ENCODE measurements around the gene GPR137B.

Gene GPR137B

DNA sequence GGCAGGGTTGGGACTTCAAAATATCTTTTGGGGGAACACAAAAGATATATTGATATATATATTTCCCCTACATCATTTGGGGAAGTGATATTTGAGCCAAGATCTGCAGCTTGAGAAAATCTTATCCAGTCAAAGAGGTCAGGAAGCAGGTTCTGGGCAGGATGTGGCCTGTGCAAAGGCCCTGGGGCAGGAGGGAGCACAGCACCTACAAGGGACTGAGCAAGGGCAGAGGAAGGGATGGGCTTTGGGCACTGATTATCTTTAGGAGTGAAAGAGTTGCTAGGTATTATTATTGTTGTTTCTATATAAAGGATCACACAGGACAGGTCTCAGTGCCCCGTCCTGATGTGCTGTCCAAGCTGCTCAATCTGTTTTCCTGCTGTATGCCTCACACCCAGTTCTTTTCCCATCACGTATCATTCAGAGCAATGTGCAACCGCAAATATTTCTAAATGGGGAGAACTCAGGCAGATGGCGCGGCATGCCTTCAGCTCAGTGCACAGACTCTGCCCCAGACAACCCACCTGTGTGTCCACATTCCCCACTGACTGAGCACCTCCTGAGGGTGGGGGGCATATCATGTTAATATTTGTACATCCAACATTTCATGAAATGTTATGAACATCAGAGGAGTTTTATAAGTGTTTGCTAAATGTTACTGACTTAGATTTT lies 28.1 kb upstream of the GPR137B start:
- H3K36me3 ChIP-seq (ENCODE audit: control insufficient read depth, insufficient read depth, low read length): no peaks in the 10 kb centered on the region
- no CpG with 5 or more reads among the region's 5 CpGs for WGBS (ENCODE audit: insufficient coverage, insufficient read length)
- H3K4me3 ChIP-seq (ENCODE audit: low read length): no peak overlapping the region
- no peaks in the 10 kb centered on the region for H3K9me3 ChIP-seq (ENCODE audit: control insufficient read depth, insufficient read depth, low read length)
- no peak for DNase-seq (ENCODE audit: low read depth, low spot score)
- H3K27me3 ChIP-seq (ENCODE audit: control insufficient read depth, insufficient read depth, low read length): no peaks in the 10 kb centered on the region
- no peaks in the 10 kb centered on the region for H3K4me1 ChIP-seq (ENCODE audit: control insufficient read depth, insufficient read depth, low read length)
- H3K27ac ChIP-seq (ENCODE audit: low read length): no peak overlapping the region

DNA sequence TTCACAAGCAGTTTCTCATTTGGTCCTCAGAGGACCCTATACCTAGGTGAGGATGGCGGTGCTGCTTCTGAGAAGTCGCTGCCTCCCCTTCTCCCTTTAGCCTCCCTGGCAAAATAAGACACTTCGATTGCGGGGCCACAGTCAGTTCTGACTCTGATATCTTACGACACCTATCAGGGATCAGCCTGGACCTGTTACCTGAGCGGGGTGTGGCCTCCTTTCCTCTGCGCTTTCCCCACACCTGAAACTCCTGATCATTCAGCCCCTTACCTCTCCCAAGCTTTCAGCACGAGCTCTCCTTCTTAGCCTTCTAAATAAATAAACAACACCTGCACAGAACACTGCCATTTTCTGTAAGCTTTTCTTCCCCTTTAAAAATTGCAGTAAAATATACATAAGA lies 24.6 kb upstream of the GPR137B start:
- Histone ChIP-seq H3K27ac (ENCODE audit: low read length) (no peak overlapping the region), H3K4me1 (ENCODE audit: control insufficient read depth, insufficient read depth, low read length) (no peaks in the 10 kb centered on the region), H3K36me3 (ENCODE audit: control insufficient read depth, insufficient read depth, low read length) (no peaks in the 10 kb centered on the region), H3K9me3 (ENCODE audit: control insufficient read depth, insufficient read depth, low read length) (no peaks in the 10 kb centered on the region), H3K27me3 (ENCODE audit: control insufficient read depth, insufficient read depth, low read length) (no peaks in the 10 kb centered on the region), H3K4me3 (ENCODE audit: low read length) (no peak overlapping the region)
- no peak for DNase-seq (ENCODE audit: low read depth, low spot score)
- WGBS (ENCODE audit: insufficient coverage, insufficient read length): no CpG with 5 or more reads among the region's 8 CpGs

DNA sequence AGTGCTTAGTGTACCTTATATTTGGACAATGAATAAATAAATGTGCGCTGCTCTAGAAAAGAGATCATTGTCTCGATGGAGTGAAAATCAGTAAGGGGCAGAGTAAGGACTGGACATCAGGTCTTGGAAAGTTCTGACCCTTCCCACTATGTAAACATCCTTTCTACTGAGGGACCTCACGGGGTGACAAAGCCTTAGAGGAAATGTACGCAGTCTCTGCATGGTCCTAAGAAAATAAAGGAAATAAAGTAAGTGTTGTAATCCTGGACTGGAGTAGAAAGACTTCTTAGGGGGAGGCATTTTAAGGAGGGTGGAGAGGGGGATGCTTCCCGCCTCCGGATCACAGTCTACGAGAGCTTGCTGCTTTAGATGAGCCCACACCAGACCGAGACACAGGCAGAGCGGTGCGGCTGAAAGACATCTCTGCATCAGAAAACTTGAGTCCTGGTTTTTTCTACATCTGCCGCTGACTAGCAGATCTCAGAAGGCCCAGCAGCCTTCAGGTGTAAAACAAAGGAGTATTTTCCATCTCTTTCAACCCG lies 22.3 kb upstream of the GPR137B start:
- no peak for DNase-seq (ENCODE audit: low read depth, low spot score)
- no CpG with 5 or more reads among the region's 12 CpGs for WGBS (ENCODE audit: insufficient coverage, insufficient read length)
- H3K36me3 ChIP-seq (ENCODE audit: control insufficient read depth, insufficient read depth, low read length): no peaks in the 10 kb centered on the region
- no peaks in the 10 kb centered on the region for H3K4me1 ChIP-seq (ENCODE audit: control insufficient read depth, insufficient read depth, low read length)
- no peaks in the 10 kb centered on the region for H3K9me3 ChIP-seq (ENCODE audit: control insufficient read depth, insufficient read depth, low read length)
- H3K4me3 ChIP-seq (ENCODE audit: low read length): no peak overlapping the region
- H3K27me3 ChIP-seq (ENCODE audit: control insufficient read depth, insufficient read depth, low read length): no peaks in the 10 kb centered on the region
- H3K27ac ChIP-seq (ENCODE audit: low read length): no peak overlapping the region

- no peak for DNase-seq (ENCODE audit: low read depth, low spot score)
- WGBS (ENCODE audit: insufficient coverage, insufficient read length): no CpG with 5 or more reads among the region's 10 CpGs
- H3K4me3 ChIP-seq (ENCODE audit: low read length): no peak overlapping the region
Measured at GRCh38 chr1:236120721-236121153, 21.6 kb upstream of the GPR137B start.

DNA sequence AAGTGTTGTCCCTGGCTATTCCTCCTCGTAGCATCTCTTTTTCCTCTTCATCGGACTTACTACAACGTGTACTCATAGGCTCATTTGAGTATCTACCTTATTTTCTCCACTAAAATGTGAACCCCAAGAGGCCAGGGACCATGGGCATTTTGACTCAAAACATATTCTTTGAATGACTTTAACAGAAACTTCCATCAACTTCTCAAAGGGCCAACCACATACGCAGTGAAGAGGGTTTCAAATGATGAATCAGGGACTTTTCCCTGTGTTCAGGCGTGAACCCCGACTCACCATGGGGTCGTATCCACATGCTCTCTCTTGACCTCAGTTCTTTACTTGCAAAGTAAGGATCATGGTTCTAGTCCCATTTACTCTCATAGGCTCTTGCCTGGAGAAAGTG lies 20.2 kb upstream of the GPR137B start:
- H3K36me3 ChIP-seq (ENCODE audit: control insufficient read depth, insufficient read depth, low read length): no peaks in the 10 kb centered on the region
- H3K4me3 ChIP-seq (ENCODE audit: low read length): no peak overlapping the region
- H3K9me3 ChIP-seq (ENCODE audit: control insufficient read depth, insufficient read depth, low read length): no peaks in the 10 kb centered on the region
- H3K27ac ChIP-seq (ENCODE audit: low read length): no peak overlapping the region
- H3K27me3 ChIP-seq (ENCODE audit: control insufficient read depth, insufficient read depth, low read length): no peaks in the 10 kb centered on the region
- no CpG with 5 or more reads among the region's 7 CpGs for WGBS (ENCODE audit: insufficient coverage, insufficient read length)
- no peak for DNase-seq (ENCODE audit: low read depth, low spot score)
- no peaks in the 10 kb centered on the region for H3K4me1 ChIP-seq (ENCODE audit: control insufficient read depth, insufficient read depth, low read length)

More at GRCh38 chr1:236120721-236121153, 21.6 kb upstream of the GPR137B start:
- H3K36me3 ChIP-seq (ENCODE audit: control insufficient read depth, insufficient read depth, low read length): no peaks in the 10 kb centered on the region
- H3K9me3 ChIP-seq (ENCODE audit: control insufficient read depth, insufficient read depth, low read length): no peaks in the 10 kb centered on the region
- no peaks in the 10 kb centered on the region for H3K4me1 ChIP-seq (ENCODE audit: control insufficient read depth, insufficient read depth, low read length)
- H3K27ac ChIP-seq (ENCODE audit: low read length): no peak overlapping the region
- H3K27me3 ChIP-seq (ENCODE audit: control insufficient read depth, insufficient read depth, low read length): no peaks in the 10 kb centered on the region

- H3K9me3 ChIP-seq (ENCODE audit: control insufficient read depth, insufficient read depth, low read length): no peaks in the 10 kb centered on the region
- no peaks in the 10 kb centered on the region for H3K27me3 ChIP-seq (ENCODE audit: control insufficient read depth, insufficient read depth, low read length)
- no peak overlapping the region for H3K27ac ChIP-seq (ENCODE audit: low read length)
- H3K4me1 ChIP-seq (ENCODE audit: control insufficient read depth, insufficient read depth, low read length): no peaks in the 10 kb centered on the region
- no peak for DNase-seq (ENCODE audit: low read depth, low spot score)
- no CpG with 5 or more reads among the region's 6 CpGs for WGBS (ENCODE audit: insufficient coverage, insufficient read length)
- H3K4me3 ChIP-seq (ENCODE audit: low read length): no peak overlapping the region
- no peaks in the 10 kb centered on the region for H3K36me3 ChIP-seq (ENCODE audit: control insufficient read depth, insufficient read depth, low read length)
Measured at GRCh38 chr1:236123563-236123962, 18.8 kb upstream of the GPR137B start.

DNA sequence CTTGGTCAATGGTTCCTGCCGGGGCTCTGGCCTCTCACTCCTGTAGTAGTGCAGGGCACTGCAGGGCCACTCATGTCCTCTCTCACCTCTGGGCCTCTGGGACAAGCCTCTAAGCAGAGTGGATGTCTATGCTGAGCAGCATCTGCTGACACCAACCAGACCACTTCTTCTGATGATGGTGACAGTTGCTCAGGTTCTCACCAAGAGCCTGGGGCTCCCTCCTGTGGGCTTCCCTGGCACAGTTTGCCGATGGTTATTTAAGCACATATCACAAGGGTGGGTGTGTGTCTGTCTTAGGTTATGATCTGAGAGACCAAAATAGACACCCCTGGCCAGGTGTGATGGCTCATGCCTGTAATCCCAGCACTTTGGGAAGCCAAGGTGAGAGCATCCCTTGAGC lies 17.4 kb upstream of the GPR137B start:
- DNase-seq (ENCODE audit: low read depth, low spot score): no peak
- Histone ChIP-seq H3K36me3 (ENCODE audit: control insufficient read depth, insufficient read depth, low read length) (no peaks in the 10 kb centered on the region), H3K4me1 (ENCODE audit: control insufficient read depth, insufficient read depth, low read length) (no peaks in the 10 kb centered on the region), H3K9me3 (ENCODE audit: control insufficient read depth, insufficient read depth, low read length) (no peaks in the 10 kb centered on the region), H3K4me3 (ENCODE audit: low read length) (no peak overlapping the region), H3K27ac (ENCODE audit: low read length) (no peak overlapping the region), H3K27me3 (ENCODE audit: control insufficient read depth, insufficient read depth, low read length) (no peaks in the 10 kb centered on the region)
- no CpG with 5 or more reads among the region's 2 CpGs for WGBS (ENCODE audit: insufficient coverage, insufficient read length)

GRCh38 chr1:236127045-236127444 lies 15.3 kb upstream of the GPR137B start:
- WGBS (ENCODE audit: insufficient coverage, insufficient read length): no CpG with 5 or more reads among the region's 8 CpGs
- no peaks in the 10 kb centered on the region for H3K4me1 ChIP-seq (ENCODE audit: control insufficient read depth, insufficient read depth, low read length)
- H3K27ac ChIP-seq (ENCODE audit: low read length): no peak overlapping the region
- no peak overlapping the region for H3K4me3 ChIP-seq (ENCODE audit: low read length)
- no peaks in the 10 kb centered on the region for H3K27me3 ChIP-seq (ENCODE audit: control insufficient read depth, insufficient read depth, low read length)
- DNase-seq (ENCODE audit: low read depth, low spot score): no peak
- no peaks in the 10 kb centered on the region for H3K9me3 ChIP-seq (ENCODE audit: control insufficient read depth, insufficient read depth, low read length)
- no peaks in the 10 kb centered on the region for H3K36me3 ChIP-seq (ENCODE audit: control insufficient read depth, insufficient read depth, low read length)

DNA sequence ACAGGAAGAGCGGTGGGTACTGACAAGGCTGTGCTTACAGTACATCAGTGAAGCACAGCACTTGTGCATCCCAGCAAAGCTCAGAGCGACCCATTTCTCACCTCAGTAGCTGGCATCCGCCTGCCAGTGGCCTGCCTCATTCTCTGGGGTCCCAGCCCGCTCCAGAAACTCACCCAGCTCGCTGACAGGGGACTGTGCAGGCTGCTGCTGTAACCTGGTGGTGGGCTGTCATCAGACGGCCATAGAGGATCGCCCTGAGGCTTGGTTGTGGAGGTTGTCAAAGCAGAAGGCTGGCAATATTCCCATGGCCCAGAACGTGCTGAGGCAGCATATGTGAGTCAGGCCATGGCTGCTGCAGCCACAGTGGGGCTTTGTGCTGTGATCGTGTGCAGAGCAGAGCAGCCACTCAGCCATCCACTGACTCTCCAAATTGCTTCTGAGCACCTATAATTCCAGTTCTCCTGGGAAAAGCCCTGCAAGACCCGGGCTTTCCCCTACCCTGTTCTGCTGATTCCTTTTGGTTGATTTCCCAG lies 13.6 kb upstream of the GPR137B start:
- no peak overlapping the region for H3K27ac ChIP-seq (ENCODE audit: low read length)
- no peak for DNase-seq (ENCODE audit: low read depth, low spot score)
- H3K36me3 ChIP-seq (ENCODE audit: control insufficient read depth, insufficient read depth, low read length): no peaks in the 10 kb centered on the region
- no CpG with 5 or more reads among the region's 10 CpGs for WGBS (ENCODE audit: insufficient coverage, insufficient read length)
- H3K4me3 ChIP-seq (ENCODE audit: low read length): no peak overlapping the region
- no peaks in the 10 kb centered on the region for H3K27me3 ChIP-seq (ENCODE audit: control insufficient read depth, insufficient read depth, low read length)
- no peaks in the 10 kb centered on the region for H3K4me1 ChIP-seq (ENCODE audit: control insufficient read depth, insufficient read depth, low read length)
- H3K9me3 ChIP-seq (ENCODE audit: control insufficient read depth, insufficient read depth, low read length): no peaks in the 10 kb centered on the region

DNA sequence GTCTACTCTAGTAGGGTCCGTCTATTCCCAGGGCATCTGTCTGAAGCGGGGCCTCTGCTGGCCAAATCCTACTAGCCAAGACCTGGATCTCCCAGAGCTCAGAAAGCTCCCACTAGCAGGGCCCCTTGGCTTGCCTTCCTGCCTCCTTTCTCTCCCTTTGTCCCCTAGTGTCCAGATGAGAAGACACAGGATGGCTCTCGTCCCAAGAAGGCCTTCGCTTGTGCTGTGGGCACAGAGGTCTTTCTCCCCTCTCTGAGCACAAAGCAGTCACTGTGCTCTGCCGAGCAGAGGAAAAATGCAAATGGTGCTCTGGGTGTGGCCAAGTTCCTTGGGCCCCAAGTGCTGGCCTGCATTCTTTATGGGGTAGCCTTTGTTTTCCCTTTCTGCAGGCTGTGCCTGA lies 13.0 kb upstream of the GPR137B start:
- Histone ChIP-seq H3K4me3 (ENCODE audit: low read length) (no peak overlapping the region), H3K27ac (ENCODE audit: low read length) (no peak overlapping the region), H3K27me3 (ENCODE audit: control insufficient read depth, insufficient read depth, low read length) (no peaks in the 10 kb centered on the region), H3K4me1 (ENCODE audit: control insufficient read depth, insufficient read depth, low read length) (no peaks in the 10 kb centered on the region), H3K9me3 (ENCODE audit: control insufficient read depth, insufficient read depth, low read length) (no peaks in the 10 kb centered on the region; the same call in 1 of the 2 replicates), H3K36me3 (ENCODE audit: control insufficient read depth, insufficient read depth, low read length) (no peaks in the 10 kb centered on the region)
- WGBS (ENCODE audit: insufficient coverage, insufficient read length): no CpG with 5 or more reads among the region's 5 CpGs
- DNase-seq (ENCODE audit: low read depth, low spot score): no peak

DNA sequence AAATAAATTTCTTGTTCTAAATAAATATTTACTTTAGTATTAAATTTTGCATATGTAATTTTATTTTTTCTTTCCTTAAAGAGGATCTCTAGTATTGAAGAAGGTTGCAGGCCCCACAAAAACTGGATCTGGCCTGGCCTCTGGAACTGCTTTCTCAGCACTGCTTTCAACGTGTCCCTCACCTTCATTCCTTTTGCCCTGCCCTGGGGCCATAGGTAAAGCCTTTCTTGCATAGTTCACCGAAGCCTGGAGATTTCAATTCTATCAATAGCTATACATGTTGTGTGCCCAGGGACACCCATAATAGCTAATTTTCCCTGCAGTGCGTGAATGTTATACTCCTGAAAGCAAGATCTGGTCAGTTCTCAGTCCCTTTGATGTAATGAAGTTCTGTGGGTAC lies 12.0 kb upstream of the GPR137B start:
- Histone ChIP-seq H3K4me1 (ENCODE audit: control insufficient read depth, insufficient read depth, low read length) (no peaks in the 10 kb centered on the region), H3K9me3 (ENCODE audit: control insufficient read depth, insufficient read depth, low read length) (no peaks in the 10 kb centered on the region; the same call in 1 of the 2 replicates), H3K4me3 (ENCODE audit: low read length) (no peak overlapping the region), H3K27me3 (ENCODE audit: control insufficient read depth, insufficient read depth, low read length) (no peaks in the 10 kb centered on the region), H3K27ac (ENCODE audit: low read length) (no peak overlapping the region), H3K36me3 (ENCODE audit: control insufficient read depth, insufficient read depth, low read length) (no peaks in the 10 kb centered on the region)
- DNase-seq (ENCODE audit: low read depth, low spot score): no peak
- no CpG with 5 or more reads among the region's 3 CpGs for WGBS (ENCODE audit: insufficient coverage, insufficient read length)
